Thyroid gland (tissue), 4 donors: ENCODE results near the gene SGSH. TPM values are rescaled to one million over a fixed set of nuclear protein-coding genes. Genes with fewer than 3 reads are reported as not detected.

Experiments
- DNase-seq, 2 donors: peaks; one replicate each; pipeline ENCODE4 v3.0.0-alpha.2; 2019
- H3K27ac ChIP-seq, 3 donors: fragments of 200-600 bp; sonication (generic); 1 replicate in 2 of 3; 2 replicates in 1 of 3; pipeline ENCODE4 v1.5.1; 2016 to 2019; ENCODE audit warnings: mild to moderate bottlenecking in 1 of 3, moderate library complexity in 1 of 3
- H3K27me3 ChIP-seq: fragments of 200-600 bp; sonication (generic); one replicate; pipeline ENCODE4 v1.5.1; 2019
- H3K36me3 ChIP-seq, 2 donors: fragments of 200-600 bp; sonication (generic); one replicate each; pipeline ENCODE4 v1.5.1; 2016 to 2019
- H3K4me1 ChIP-seq, 2 donors: fragments of 200-600 bp; sonication (generic); one replicate each; pipeline ENCODE4 v1.5.1; 2017 to 2019
- H3K4me3 ChIP-seq, 3 donors: fragments of 200-600 bp; sonication (generic); replicated peaks in 1 of 3; 1 replicate in 2 of 3; 2 replicates in 1 of 3; pipeline ENCODE4 v1.5.1; 2016; ENCODE audit warnings: mild to moderate bottlenecking in 1 of 3
- H3K9me3 ChIP-seq: fragments of 200-600 bp; sonication (generic); one replicate; pipeline ENCODE4 v1.5.1; 2017
- POLR2A ChIP-seq, 2 donors: fragments of 450-650 bp; IDR thresholded peaks; one replicate each; pipeline ENCODE4 v1.6.1; 2017; ENCODE audit warnings: antibody characterized with exemption in 2 of 2, mild to moderate bottlenecking in 2 of 2, moderate library complexity in 1 of 2
- WGBS, 2 donors: methylation state at CpG; one replicate each; pipeline ENCODE4 v1.1.5; 2017; 5-methylcytosine and 5-hydroxymethylcytosine counted together
- intact Hi-C: fragments of 100-400 bp; cut with DNase I; formaldehyde crosslinking; loops from one replicate; pipeline ENCODE4 v1.15.1; 2023
- total RNA-seq, 4 donors: library from RNA; depleted of rRNA; stranded (reverse); fragments of >200 nt; gene quantifications; one replicate each; pipeline ENCODE4 v1.2.3, GENCODE V29; 2016
- TF ChIP-seq, protein P1 (sequence below), 6 experiments: fragments of 200-600 bp in 3 of 6; fragments of 450-650 bp in 3 of 6; sonication (generic) in 3 of 6; IDR thresholded peaks; one replicate each; pipeline ENCODE4 v1.5.1; 2016 to 2019; ENCODE audit warnings: antibody characterized with exemption in 6 of 6, mild to moderate bottlenecking in 2 of 6, inconsistent platforms in 1 of 6, moderate library complexity in 1 of 6

SGSH gene
- total RNA-seq, 4 donors from 2014 or later: 31.8 to 48.5 (median 38.2) TPM

DNA sequence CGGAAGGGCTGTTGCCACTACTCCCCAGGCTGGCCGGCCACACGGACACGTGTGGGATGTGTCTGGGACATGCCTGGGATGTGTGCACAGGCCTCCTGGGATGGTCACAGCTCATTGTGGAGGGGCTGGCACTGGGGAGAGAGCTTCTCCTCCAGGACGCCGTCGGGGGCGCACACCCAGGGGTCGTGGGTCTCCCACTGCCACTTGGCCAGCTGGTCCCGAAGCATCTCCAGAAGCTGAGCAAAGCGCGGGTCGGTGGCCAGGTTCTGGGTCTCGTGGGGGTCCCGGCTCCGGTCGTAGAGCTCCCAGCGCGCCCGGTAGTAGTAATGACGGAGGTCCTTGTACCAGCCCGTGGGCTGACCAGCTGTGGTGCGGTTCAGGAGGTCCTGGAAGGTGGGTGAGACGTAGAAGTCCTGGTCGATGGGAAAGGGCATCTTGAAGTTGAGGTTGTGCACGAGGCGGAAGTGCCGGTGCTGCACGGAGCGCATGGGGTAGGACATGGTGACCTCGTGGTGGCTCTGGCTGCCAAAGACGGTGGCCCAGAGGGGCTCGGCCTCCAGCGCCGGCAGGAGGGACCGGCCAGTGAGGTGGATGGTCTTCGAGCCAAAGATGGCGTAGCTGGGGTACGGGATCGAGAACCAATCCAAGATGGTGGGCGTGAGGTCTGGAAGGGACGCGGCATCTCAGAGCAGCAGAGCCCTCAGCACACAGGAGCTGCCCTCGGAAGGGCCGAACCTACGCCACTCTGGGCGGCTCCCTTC, 9.6 kb downstream of the SGSH start:
- Histone ChIP-seq H3K27ac (no peak overlapping the region), H3K27me3 (no peaks in the 10 kb centered on the region), H3K36me3 (peaks cover 27 to 28% of the 10 kb centered on the region in 2 donors), H3K9me3 (no peaks in the 10 kb centered on the region), H3K4me1 (no peaks in the 10 kb centered on the region), H3K4me3 (no peak overlapping the region)
- 95 to 96% methylated on average over 37 to 39 of the region's 47 CpGs for WGBS, 2 donors
- no peak for DNase-seq
- TF ChIP-seq, protein P1, sequence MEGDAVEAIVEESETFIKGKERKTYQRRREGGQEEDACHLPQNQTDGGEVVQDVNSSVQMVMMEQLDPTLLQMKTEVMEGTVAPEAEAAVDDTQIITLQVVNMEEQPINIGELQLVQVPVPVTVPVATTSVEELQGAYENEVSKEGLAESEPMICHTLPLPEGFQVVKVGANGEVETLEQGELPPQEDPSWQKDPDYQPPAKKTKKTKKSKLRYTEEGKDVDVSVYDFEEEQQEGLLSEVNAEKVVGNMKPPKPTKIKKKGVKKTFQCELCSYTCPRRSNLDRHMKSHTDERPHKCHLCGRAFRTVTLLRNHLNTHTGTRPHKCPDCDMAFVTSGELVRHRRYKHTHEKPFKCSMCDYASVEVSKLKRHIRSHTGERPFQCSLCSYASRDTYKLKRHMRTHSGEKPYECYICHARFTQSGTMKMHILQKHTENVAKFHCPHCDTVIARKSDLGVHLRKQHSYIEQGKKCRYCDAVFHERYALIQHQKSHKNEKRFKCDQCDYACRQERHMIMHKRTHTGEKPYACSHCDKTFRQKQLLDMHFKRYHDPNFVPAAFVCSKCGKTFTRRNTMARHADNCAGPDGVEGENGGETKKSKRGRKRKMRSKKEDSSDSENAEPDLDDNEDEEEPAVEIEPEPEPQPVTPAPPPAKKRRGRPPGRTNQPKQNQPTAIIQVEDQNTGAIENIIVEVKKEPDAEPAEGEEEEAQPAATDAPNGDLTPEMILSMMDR (IDR thresholded peaks at IDR 0.05): no peak
- TF ChIP-seq POLR2A (IDR thresholded peaks at IDR 0.05): no peak
- intact Hi-C loops: no loop called here

DNA sequence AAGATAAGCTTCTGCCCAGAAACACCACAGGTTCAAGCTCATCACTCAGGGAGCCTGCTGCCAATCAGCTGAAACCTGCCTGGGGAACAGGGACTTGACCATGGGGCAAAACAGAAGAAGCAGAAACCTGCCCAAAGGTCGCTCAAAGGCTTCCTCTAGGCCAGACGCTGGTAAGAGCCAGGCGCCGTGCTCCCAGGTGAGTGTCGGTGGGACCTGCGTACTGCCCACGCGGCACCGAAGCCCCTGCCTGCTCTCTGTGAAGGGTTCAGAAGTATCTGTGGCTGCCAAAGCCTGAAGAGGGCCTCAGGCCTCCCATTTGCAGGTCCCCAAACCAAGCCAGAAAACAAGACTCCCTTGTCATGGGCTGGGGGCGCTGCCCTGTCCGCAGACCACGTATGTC, 10.4 kb downstream of the SGSH start:
- H3K36me3 ChIP-seq: peaks cover 21 to 27% of the 10 kb centered on the region in 2 donors
- no peak for DNase-seq
- no peak overlapping the region for H3K27ac ChIP-seq
- H3K27me3 ChIP-seq: no peaks in the 10 kb centered on the region
- no peaks in the 10 kb centered on the region for H3K4me1 ChIP-seq
- WGBS, 2 donors: 85 to 88% methylated on average over 12 of the region's 12 CpGs
- intact Hi-C loops: no loop called here
- H3K9me3 ChIP-seq: no peaks in the 10 kb centered on the region
- no peak overlapping the region for H3K4me3 ChIP-seq
- TF ChIP-seq, protein P1 (IDR thresholded peaks at IDR 0.05): no peak
- no peak for TF ChIP-seq POLR2A (IDR thresholded peaks at IDR 0.05)

DNA sequence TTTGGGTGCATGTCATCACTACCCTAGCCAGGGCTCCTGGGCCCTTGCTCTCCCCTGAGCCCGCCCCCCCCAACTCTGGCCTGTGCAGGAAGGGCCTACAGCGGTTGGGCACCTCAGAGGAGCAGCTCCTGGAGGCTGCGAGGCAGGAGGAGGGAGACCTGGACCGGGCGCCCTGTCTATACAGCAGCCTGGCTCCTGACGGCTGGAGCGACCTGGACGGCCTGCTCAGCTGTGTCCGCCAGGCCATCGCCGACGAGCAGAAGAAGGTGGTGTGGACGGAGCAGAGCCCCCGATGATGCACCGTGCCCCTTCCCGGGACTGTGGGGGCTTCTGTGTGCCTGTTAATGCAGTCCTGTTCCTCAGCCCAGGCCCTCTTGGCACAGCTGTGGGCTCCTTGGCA, 12.1 kb downstream of the SGSH start:
- H3K9me3 ChIP-seq: no peaks in the 10 kb centered on the region
- H3K4me3 ChIP-seq: no peak overlapping the region
- no peak for DNase-seq
- 96 to 100% methylated on average over 8 to 15 of the region's 16 CpGs for WGBS, 2 donors
- H3K27ac ChIP-seq: no peak overlapping the region
- TF ChIP-seq, protein P1 (IDR thresholded peaks at IDR 0.05): no peak
- no peak for TF ChIP-seq POLR2A (IDR thresholded peaks at IDR 0.05)
- peaks cover 21 to 27% of the 10 kb centered on the region in 2 donors for H3K36me3 ChIP-seq
- no peaks in the 10 kb centered on the region for H3K4me1 ChIP-seq
- H3K27me3 ChIP-seq: no peaks in the 10 kb centered on the region
- intact Hi-C loops: no loop called here

DNA sequence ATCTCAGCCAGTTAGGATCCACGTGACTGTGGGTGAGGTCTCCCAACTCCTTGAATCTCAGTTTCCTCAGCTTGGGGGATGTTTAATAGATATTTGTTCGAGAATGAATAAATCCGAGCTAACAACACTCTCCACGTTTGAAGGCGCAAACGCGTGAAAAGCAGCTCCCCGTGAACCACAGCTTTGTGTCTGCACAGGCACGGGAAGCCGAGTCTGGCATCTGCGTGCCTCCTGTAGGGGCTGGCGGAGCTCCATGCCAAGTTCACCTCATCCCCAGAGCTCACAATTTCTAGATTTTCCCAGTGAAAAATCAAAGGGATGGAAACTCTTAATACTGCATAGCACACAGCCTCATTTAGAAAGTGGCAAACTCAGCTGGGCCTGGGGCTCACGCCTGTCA, 14.3 kb downstream of the SGSH start:
- Histone ChIP-seq H3K4me3 (no peak overlapping the region), H3K36me3 (peaks cover 4 to 14% of the 10 kb centered on the region in 2 donors), H3K27me3 (no peaks in the 10 kb centered on the region), H3K27ac (no peak overlapping the region), H3K9me3 (no peaks in the 10 kb centered on the region), H3K4me1 (no peaks in the 10 kb centered on the region)
- WGBS, 2 donors: 91 to 94% methylated on average over 13 of the region's 13 CpGs
- TF ChIP-seq, protein P1 (IDR thresholded peaks at IDR 0.05): no peak
- TF ChIP-seq POLR2A (IDR thresholded peaks at IDR 0.05): no peak
- intact Hi-C loops: no loop called here
- DNase-seq: no peak

DNA sequence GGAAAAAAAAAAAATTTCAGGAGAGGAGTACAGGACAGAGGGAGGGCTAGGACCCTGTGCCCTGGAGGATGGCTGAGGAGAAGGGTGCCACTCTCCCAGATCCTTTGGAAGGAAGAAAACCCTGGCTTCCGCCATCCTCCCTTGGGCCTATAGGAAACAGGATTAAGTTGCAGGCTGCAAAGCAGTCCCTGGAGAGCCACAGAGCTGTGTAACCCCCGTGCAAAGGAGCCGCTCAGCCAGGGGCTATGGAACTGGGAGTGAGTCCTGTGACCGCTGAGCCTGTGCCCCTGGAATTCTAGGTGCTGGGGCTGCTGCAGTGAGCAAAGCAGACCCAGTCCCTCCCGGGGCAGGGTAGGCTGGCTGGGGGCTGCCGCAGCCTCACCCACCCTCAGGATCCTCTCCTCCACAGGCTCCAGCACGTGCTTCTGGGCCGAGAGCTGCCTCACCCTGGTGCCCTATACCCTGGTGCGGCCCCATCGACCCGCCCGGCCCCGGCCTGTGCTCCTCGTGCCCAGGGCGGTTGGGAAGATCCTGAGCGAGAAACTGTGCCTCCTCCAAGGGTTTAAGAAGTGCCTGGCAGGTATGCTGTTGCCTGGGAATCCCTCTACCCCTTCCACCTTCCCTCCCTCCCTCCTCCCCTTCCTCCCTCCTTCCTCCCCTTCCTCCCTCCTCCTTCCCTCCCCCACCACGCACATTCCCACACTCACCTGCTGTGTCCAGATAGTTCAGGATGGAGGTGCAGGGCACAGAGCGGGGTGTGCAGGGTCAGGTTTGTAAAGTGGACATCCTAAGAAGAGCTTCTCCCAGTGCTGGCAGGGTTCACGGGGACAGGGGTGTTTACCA, 15.3 kb downstream of the SGSH start:
- Histone ChIP-seq H3K36me3 (peaks cover 0 to 4% of the 10 kb centered on the region in 2 donors), H3K27me3 (no peaks in the 10 kb centered on the region), H3K4me3 (no peak overlapping the region), H3K4me1 (no peaks in the 10 kb centered on the region), H3K27ac (no peak overlapping the region), H3K9me3 (no peaks in the 10 kb centered on the region)
- no peak for DNase-seq
- TF ChIP-seq, protein P1 (IDR thresholded peaks at IDR 0.05): no peak
- TF ChIP-seq POLR2A (IDR thresholded peaks at IDR 0.05): no peak
- intact Hi-C loops: no loop called here
- 59 to 67% methylated on average over 16 to 19 of the region's 19 CpGs for WGBS, 2 donors
